HEK293 (cell line): Measurements from ENCODE around the gene VLDLR.

Source experiments
- CTCF ChIP-seq: fragments of 450-650 bp; formaldehyde crosslinking; IDR thresholded peaks from 2 replicates; pipeline ENCODE4 v1.5.1; 2016; ENCODE audit warnings: missing biosample characterization, missing genetic modification characterization
- FEZF1 ChIP-seq: fragments of 450-650 bp; formaldehyde crosslinking; IDR thresholded peaks from 2 replicates; pipeline ENCODE4 v1.5.1; 2016; ENCODE audit warnings: missing biosample characterization, missing genetic modification characterization
- GLIS1 ChIP-seq: fragments of 450-650 bp; formaldehyde crosslinking; IDR thresholded peaks from 2 replicates; pipeline ENCODE4 v1.5.1; 2016; ENCODE audit warnings: missing biosample characterization, missing genetic modification characterization
- HOXC10 ChIP-seq: sonication (generic); formaldehyde crosslinking; IDR thresholded peaks from 2 replicates; pipeline ENCODE4 v1.8.1; 2023; ENCODE audit warnings: mild to moderate bottlenecking, missing genetic modification reagents
- IKZF3 ChIP-seq: fragments of 450-650 bp; IDR thresholded peaks from 2 replicates; pipeline ENCODE4 v1.5.0; 2018; ENCODE audit warnings: missing biosample characterization, mild to moderate bottlenecking, missing genetic modification characterization, moderate library complexity
- KLF17 ChIP-seq: fragments of 450-650 bp; formaldehyde crosslinking; IDR thresholded peaks from 2 replicates; pipeline ENCODE4 v1.5.1; 2016; ENCODE audit warnings: missing biosample characterization, missing genetic modification characterization
- MEIS1 ChIP-seq: sonication (generic); formaldehyde crosslinking; IDR thresholded peaks from 2 replicates; pipeline ENCODE4 v1.8.1; 2022; ENCODE audit warnings: missing genetic modification reagents, mild to moderate bottlenecking, borderline replicate concordance
- OVOL3 ChIP-seq: fragments of 450-650 bp; formaldehyde crosslinking; IDR thresholded peaks from 2 replicates; pipeline ENCODE4 v1.5.1; 2016; ENCODE audit warnings: missing biosample characterization, missing genetic modification characterization
- SP2 ChIP-seq: fragments of 450-650 bp; formaldehyde crosslinking; IDR thresholded peaks from 2 replicates; pipeline ENCODE4 v1.5.1; 2016; ENCODE audit warnings: missing biosample characterization, missing genetic modification characterization
- SP7 ChIP-seq: fragments of 450-650 bp; formaldehyde crosslinking; IDR thresholded peaks from 2 replicates; pipeline ENCODE4 v1.5.1; 2016; ENCODE audit warnings: missing biosample characterization, missing genetic modification characterization
- ZBTB26 ChIP-seq: fragments of 450-650 bp; formaldehyde crosslinking; optimal IDR thresholded peaks from 2 replicates; pipeline ENCODE3; 2016; ENCODE audit warnings: missing biosample characterization, mild to moderate bottlenecking, missing genetic modification characterization
- ZBTB48 ChIP-seq: fragments of 450-650 bp; formaldehyde crosslinking; IDR thresholded peaks from 2 replicates; pipeline ENCODE4 v1.5.1; 2016; ENCODE audit warnings: missing biosample characterization, missing genetic modification characterization
- ZNF10 ChIP-seq: fragments of 450-650 bp; formaldehyde crosslinking; IDR thresholded peaks from 2 replicates; pipeline ENCODE4 v1.5.1; 2017; ENCODE audit warnings: missing biosample characterization, missing genetic modification characterization
- ZNF132 ChIP-seq: fragments of 450-650 bp; formaldehyde crosslinking; IDR thresholded peaks from 2 replicates; pipeline ENCODE4 v1.5.1; 2017; ENCODE audit warnings: missing biosample characterization, missing genetic modification characterization, borderline replicate concordance
- ZNF155 ChIP-seq: fragments of 450-650 bp; formaldehyde crosslinking; IDR thresholded peaks from 2 replicates; pipeline ENCODE4 v1.5.1; 2016; ENCODE audit warnings: missing biosample characterization, missing genetic modification characterization
- ZNF302 ChIP-seq: fragments of 450-650 bp; formaldehyde crosslinking; IDR thresholded peaks from 2 replicates; pipeline ENCODE4 v1.5.1; 2016; ENCODE audit warnings: missing biosample characterization, missing genetic modification characterization, low read depth
- ZNF366 ChIP-seq: fragments of 450-650 bp; formaldehyde crosslinking; conservative IDR thresholded peaks from 2 replicates; pipeline ENCODE4 v1.5.1; 2016; ENCODE audit warnings: missing biosample characterization, missing genetic modification characterization
- ZNF530 ChIP-seq: fragments of 450-650 bp; formaldehyde crosslinking; IDR thresholded peaks from 2 replicates; pipeline ENCODE4 v1.5.1; 2016; ENCODE audit warnings: low read depth, missing biosample characterization, missing genetic modification characterization
- ZNF558 ChIP-seq: fragments of 450-650 bp; formaldehyde crosslinking; IDR thresholded peaks from 2 replicates; pipeline ENCODE4 v1.5.1; 2016; ENCODE audit warnings: missing biosample characterization, missing genetic modification characterization
- ZNF561 ChIP-seq: fragments of 450-650 bp; IDR thresholded peaks from 2 replicates; pipeline ENCODE4 v1.5.1; 2018; ENCODE audit warnings: missing biosample characterization, missing genetic modification characterization, borderline replicate concordance
- ZNF629 ChIP-seq: fragments of 450-650 bp; formaldehyde crosslinking; IDR thresholded peaks from 2 replicates; pipeline ENCODE4 v1.5.1; 2017; ENCODE audit warnings: missing biosample characterization, missing genetic modification characterization
- ZNF654 ChIP-seq: fragments of 450-650 bp; formaldehyde crosslinking; IDR thresholded peaks from 2 replicates; pipeline ENCODE4 v1.5.1; 2016; ENCODE audit warnings: low read depth, missing biosample characterization, missing genetic modification characterization
- ZNF670 ChIP-seq: fragments of 450-650 bp; formaldehyde crosslinking; IDR thresholded peaks from 2 replicates; pipeline ENCODE4 v1.5.1; 2016; ENCODE audit warnings: missing biosample characterization, missing genetic modification characterization, low read depth
- ZNF76 ChIP-seq: fragments of 450-650 bp; formaldehyde crosslinking; IDR thresholded peaks from 2 replicates; pipeline ENCODE4; 2016; ENCODE audit warnings: low read depth, missing biosample characterization, missing genetic modification characterization, borderline replicate concordance
- ZSCAN16 ChIP-seq: fragments of 450-650 bp; formaldehyde crosslinking; IDR thresholded peaks from 2 replicates; pipeline ENCODE4 v1.5.1; 2016; ENCODE audit warnings: missing biosample characterization, missing genetic modification characterization
- ZXDB ChIP-seq: fragments of 450-650 bp; formaldehyde crosslinking; IDR thresholded peaks from 2 replicates; pipeline ENCODE4 v1.5.1; 2016; ENCODE audit warnings: missing biosample characterization, missing genetic modification characterization
- TF ChIP-seq, protein P1 (sequence below): fragments of 450-650 bp; formaldehyde crosslinking; IDR thresholded peaks from 2 replicates; pipeline ENCODE4 v1.5.1; 2016; ENCODE audit warnings: missing biosample characterization, missing genetic modification characterization
- TF ChIP-seq, protein P2 (sequence below): fragments of 450-650 bp; formaldehyde crosslinking; IDR thresholded peaks from 2 replicates; pipeline ENCODE4 v1.5.1; 2016; ENCODE audit warnings: missing biosample characterization, missing genetic modification characterization
- TF ChIP-seq, protein P3 (sequence below): fragments of 450-650 bp; formaldehyde crosslinking; IDR thresholded peaks from 2 replicates; pipeline ENCODE4 v1.5.1; 2016; ENCODE audit warnings: missing biosample characterization, missing genetic modification characterization

The VLDLR gene

DNA sequence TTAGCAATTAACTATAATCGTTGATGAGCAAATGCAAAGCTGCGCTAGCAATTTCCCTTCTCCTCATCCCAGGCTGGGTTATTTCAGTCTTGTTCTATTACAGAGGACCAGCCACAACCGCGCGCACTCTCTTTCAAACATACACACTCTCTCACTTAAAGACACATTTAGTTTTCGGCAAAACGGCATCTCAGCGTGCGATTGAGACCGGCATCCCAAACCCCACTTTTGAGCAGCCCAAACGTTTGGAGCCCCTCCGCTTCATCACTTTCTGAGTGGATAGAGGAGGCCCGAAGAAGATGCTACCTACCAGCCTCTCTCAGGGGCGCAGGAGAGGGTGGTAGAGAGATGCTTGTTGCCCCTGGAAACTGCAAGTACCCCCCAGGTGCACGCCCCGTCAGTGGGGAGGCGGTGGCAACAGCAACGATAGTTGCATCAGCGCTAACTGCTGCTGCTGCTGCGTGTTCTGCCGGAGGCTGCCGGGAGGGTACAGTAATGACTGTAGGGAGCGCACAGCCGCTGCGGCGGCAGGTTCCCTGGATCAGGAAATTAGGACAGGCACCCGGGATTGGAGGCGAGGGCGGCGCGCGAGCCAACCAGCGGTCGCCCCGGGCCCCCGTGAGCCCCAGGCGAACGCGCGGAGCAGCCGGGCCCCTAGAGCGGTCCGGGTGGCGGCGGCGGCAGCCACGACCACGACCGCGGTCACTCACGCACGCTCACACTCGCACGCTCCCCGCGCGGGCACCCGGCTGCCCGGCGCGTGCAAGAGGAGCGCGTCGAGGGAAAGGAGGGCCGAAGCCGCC is 467 bp upstream of the VLDLR start (continued):
- TF ChIP-seq, protein P1, sequence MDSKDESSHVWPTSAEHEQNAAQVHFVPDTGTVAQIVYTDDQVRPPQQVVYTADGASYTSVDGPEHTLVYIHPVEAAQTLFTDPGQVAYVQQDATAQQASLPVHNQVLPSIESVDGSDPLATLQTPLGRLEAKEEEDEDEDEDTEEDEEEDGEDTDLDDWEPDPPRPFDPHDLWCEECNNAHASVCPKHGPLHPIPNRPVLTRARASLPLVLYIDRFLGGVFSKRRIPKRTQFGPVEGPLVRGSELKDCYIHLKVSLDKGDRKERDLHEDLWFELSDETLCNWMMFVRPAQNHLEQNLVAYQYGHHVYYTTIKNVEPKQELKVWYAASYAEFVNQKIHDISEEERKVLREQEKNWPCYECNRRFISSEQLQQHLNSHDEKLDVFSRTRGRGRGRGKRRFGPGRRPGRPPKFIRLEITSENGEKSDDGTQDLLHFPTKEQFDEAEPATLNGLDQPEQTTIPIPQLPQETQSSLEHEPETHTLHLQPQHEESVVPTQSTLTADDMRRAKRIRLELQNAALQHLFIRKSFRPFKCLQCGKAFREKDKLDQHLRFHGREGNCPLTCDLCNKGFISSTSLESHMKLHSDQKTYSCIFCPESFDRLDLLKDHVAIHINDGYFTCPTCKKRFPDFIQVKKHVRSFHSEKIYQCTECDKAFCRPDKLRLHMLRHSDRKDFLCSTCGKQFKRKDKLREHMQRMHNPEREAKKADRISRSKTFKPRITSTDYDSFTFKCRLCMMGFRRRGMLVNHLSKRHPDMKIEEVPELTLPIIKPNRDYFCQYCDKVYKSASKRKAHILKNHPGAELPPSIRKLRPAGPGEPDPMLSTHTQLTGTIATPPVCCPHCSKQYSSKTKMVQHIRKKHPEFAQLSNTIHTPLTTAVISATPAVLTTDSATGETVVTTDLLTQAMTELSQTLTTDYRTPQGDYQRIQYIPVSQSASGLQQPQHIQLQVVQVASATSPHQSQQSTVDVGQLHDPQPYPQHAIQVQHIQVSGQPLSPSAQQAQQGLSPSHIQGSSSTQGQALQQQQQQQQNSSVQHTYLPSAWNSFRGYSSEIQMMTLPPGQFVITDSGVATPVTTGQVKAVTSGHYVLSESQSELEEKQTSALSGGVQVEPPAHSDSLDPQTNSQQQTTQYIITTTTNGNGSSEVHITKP = no peak
- no peak for TF ChIP-seq HOXC10 (CRISPR knock-in tag)
- no peak for TF ChIP-seq KLF17 (tag by site-specific recombination)
- TF ChIP-seq, protein P2, sequence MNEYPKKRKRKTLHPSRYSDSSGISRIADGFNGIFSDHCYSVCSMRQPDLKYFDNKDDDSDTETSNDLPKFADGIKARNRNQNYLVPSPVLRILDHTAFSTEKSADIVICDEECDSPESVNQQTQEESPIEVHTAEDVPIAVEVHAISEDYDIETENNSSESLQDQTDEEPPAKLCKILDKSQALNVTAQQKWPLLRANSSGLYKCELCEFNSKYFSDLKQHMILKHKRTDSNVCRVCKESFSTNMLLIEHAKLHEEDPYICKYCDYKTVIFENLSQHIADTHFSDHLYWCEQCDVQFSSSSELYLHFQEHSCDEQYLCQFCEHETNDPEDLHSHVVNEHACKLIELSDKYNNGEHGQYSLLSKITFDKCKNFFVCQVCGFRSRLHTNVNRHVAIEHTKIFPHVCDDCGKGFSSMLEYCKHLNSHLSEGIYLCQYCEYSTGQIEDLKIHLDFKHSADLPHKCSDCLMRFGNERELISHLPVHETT (tag by site-specific recombination) = no peak
- no peak for TF ChIP-seq OVOL3 (tag by site-specific recombination)
- TF ChIP-seq ZNF670 (tag by site-specific recombination) = no peak
- no peak for TF ChIP-seq ZNF654 (tag by site-specific recombination)
- 0 out of 2 replicates have a peak, but pooled peaks have one; percentile 21 for TF ChIP-seq CTCF
- no peak for TF ChIP-seq ZNF10 (tag by site-specific recombination)
- no peak for TF ChIP-seq ZNF629
- TF ChIP-seq FEZF1 (tag by site-specific recombination) = no peak
- peak; percentile 42; the same call in 1 of the 2 replicates for TF ChIP-seq ZNF558
- no peak for TF ChIP-seq ZNF155 (tag by site-specific recombination)
- TF ChIP-seq ZBTB48 (tag by site-specific recombination) = peak; percentile 76
- TF ChIP-seq ZNF302 = no peak
- TF ChIP-seq SP2 (tag by site-specific recombination) = peak; percentile 23; the same call in 1 of the 2 replicates
- no peak; the same call in 1 of the 2 replicates for TF ChIP-seq ZNF561 (tag by site-specific recombination)
- no peak for TF ChIP-seq ZXDB (tag by site-specific recombination)
- TF ChIP-seq ZBTB26 (tag by site-specific recombination) = peak; percentile 34
- TF ChIP-seq MEIS1 (CRISPR knock-in tag) = no peak
- TF ChIP-seq, protein P3, sequence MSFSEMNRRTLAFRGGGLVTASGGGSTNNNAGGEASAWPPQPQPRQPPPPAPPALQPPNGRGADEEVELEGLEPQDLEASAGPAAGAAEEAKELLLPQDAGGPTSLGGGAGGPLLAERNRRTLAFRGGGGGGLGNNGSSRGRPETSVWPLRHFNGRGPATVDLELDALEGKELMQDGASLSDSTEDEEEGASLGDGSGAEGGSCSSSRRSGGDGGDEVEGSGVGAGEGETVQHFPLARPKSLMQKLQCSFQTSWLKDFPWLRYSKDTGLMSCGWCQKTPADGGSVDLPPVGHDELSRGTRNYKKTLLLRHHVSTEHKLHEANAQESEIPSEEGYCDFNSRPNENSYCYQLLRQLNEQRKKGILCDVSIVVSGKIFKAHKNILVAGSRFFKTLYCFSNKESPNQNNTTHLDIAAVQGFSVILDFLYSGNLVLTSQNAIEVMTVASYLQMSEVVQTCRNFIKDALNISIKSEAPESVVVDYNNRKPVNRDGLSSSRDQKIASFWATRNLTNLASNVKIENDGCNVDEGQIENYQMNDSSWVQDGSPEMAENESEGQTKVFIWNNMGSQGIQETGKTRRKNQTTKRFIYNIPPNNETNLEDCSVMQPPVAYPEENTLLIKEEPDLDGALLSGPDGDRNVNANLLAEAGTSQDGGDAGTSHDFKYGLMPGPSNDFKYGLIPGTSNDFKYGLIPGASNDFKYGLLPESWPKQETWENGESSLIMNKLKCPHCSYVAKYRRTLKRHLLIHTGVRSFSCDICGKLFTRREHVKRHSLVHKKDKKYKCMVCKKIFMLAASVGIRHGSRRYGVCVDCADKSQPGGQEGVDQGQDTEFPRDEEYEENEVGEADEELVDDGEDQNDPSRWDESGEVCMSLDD = 0 out of 2 replicates have a peak, but pooled peaks have one; percentile 26
- TF ChIP-seq ZNF132 (tag by site-specific recombination) = no peak
- peak; percentile 38 for TF ChIP-seq GLIS1
- TF ChIP-seq ZNF76 (tag by site-specific recombination) = peak; percentile 90
- TF ChIP-seq IKZF3 = peak; percentile 93
- no peak for TF ChIP-seq ZNF530 (tag by site-specific recombination)
- TF ChIP-seq ZSCAN16 = no peak
- TF ChIP-seq ZNF366 (tag by site-specific recombination) = no peak
- no peak for TF ChIP-seq SP7 (tag by site-specific recombination)
